Activated CD4-positive, alpha-beta T cell treated with anti-CD3 and anti-CD28 coated beads, Interleukin-2, Interleukin-6, amounts not matched to agents 100 ng/mL and 50 ng/mL, durations not matched to agents 16 hours and 8 hours (primary cell): Measurements from ENCODE around the gene HPCAL1.

Experiments used
- DNase-seq: peaks from one replicate; pipeline ENCODE4 v3.0.0-alpha.2; 2020

The HPCAL1 gene

GRCh38 chr2:10304458-10305253 lies 2.0 kb downstream of the HPCAL1 start:
- no peak for DNase-seq

- DNase-seq: peak; percentile 67
These were observed 2.5 kb downstream of the HPCAL1 start for GRCh38 chr2:10305254-10305635.

GRCh38 chr2:10305715-10306114 lies 3.0 kb downstream of the HPCAL1 start:
- DNase-seq: peak; percentile 32

GRCh38 chr2:10306901-10307463 lies 4.3 kb downstream of the HPCAL1 start:
- no peak for DNase-seq

GRCh38 chr2:10307561-10308156 lies 5.0 kb downstream of the HPCAL1 start:
- DNase-seq: no peak

- DNase-seq: no peak
These were observed 6.2 kb downstream of the HPCAL1 start for GRCh38 chr2:10308866-10309265.

- DNase-seq: no peak
These were observed 6.6 kb downstream of the HPCAL1 start for GRCh38 chr2:10309286-10309685.

- no peak for DNase-seq
These were observed 7.7 kb downstream of the HPCAL1 start for GRCh38 chr2:10310309-10310888.

- no peak for DNase-seq
These were observed 9.0 kb downstream of the HPCAL1 start for GRCh38 chr2:10311736-10312135.

- DNase-seq: no peak
These were observed 9.8 kb downstream of the HPCAL1 start for GRCh38 chr2:10312437-10312957.

GRCh38 chr2:10316336-10316735 lies 13.6 kb downstream of the HPCAL1 start:
- no peak for DNase-seq

- DNase-seq: no peak
These were observed 14.2 kb downstream of the HPCAL1 start for GRCh38 chr2:10316860-10317259.

GRCh38 chr2:10317646-10318045 lies 14.9 kb downstream of the HPCAL1 start:
- DNase-seq: no peak

GRCh38 chr2:10318345-10318744 lies 15.6 kb downstream of the HPCAL1 start:
- DNase-seq: no peak

- DNase-seq: no peak
These were observed 17.3 kb downstream of the HPCAL1 start for GRCh38 chr2:10319892-10320574.

- DNase-seq: no peak
These were observed 17.8 kb downstream of the HPCAL1 start for GRCh38 chr2:10320575-10320931.

- DNase-seq: no peak
These were observed 18.2 kb downstream of the HPCAL1 start for GRCh38 chr2:10320933-10321332.

GRCh38 chr2:10321622-10322021 lies 18.9 kb downstream of the HPCAL1 start:
- DNase-seq: no peak

GRCh38 chr2:10322481-10322880 lies 19.8 kb downstream of the HPCAL1 start:
- no peak for DNase-seq

- no peak for DNase-seq
These were observed 20.3 kb downstream of the HPCAL1 start for GRCh38 chr2:10322973-10323372.

- no peak for DNase-seq
These were observed 20.8 kb downstream of the HPCAL1 start for GRCh38 chr2:10323535-10323934.

- DNase-seq: no peak
These were observed 21.6 kb downstream of the HPCAL1 start for GRCh38 chr2:10324095-10324832.
